Panc1 (cell line): ENCODE measurements around the gene DAGLA.

Experiments
- CTCF ChIP-seq: fragments of 450-650 bp; IDR thresholded peaks from 2 replicates; pipeline ENCODE4 v1.5.1; 2017; ENCODE audit warnings: mild to moderate bottlenecking
- POLR2AphosphoS5 ChIP-seq: IDR thresholded peaks from 2 replicates; pipeline ENCODE4 v1.6.1; 2012; ENCODE audit warnings: mild to moderate bottlenecking, low read depth, low read length, moderate library complexity
- REST ChIP-seq, 2 experiments: IDR thresholded peaks; 2 replicates each; pipeline ENCODE4 v1.6.1; 2011 to 2012; ENCODE audit warnings: low read depth in 2 of 2, control low read depth in 1 of 2, low read length in 1 of 2, mild to moderate bottlenecking in 1 of 2, moderate library complexity in 1 of 2; ENCODE audit not compliant: insufficient read depth in 1 of 2
- SIN3A ChIP-seq: IDR thresholded peaks from 2 replicates; pipeline ENCODE4 v1.6.1; 2012; ENCODE audit warnings: low read depth, mild to moderate bottlenecking, low read length, moderate library complexity, borderline replicate concordance; ENCODE audit not compliant: insufficient read depth
- TCF7L2 ChIP-seq: IDR thresholded peaks from 2 replicates; pipeline ENCODE4 v1.6.1; 2011; ENCODE audit warnings: mild to moderate bottlenecking, low read depth, low read length, inconsistent platforms

GRCh38 chr11:61738776-61739175 is 58.6 kb downstream of the DAGLA start:
- TF ChIP-seq CTCF: no peak
- no peak for TF ChIP-seq SIN3A
- no peak for TF ChIP-seq POLR2AphosphoS5
- no peak for TF ChIP-seq REST (IDR thresholded peaks at IDR 0.05; ENCODE audit: insufficient read depth in 1 of 2, low read depth in 2 of 2, low read length in 1 of 2)
- TF ChIP-seq TCF7L2: no peak
